Loucy (cell line): ENCODE results near the gene SIPA1L3.

Experiments
- H2AFZ ChIP-seq: fragments of 200-600 bp; sonication (generic); 2 replicates; pipeline ENCODE4 v1.6.0; 2016; ENCODE audit warnings: antibody characterized with exemption, mild to moderate bottlenecking, low read length, moderate library complexity
- H3F3A ChIP-seq: fragments of 200-600 bp; 2 replicates; pipeline ENCODE4 v1.6.0; 2016; ENCODE audit warnings: antibody characterized with exemption, low read depth, mild to moderate bottlenecking
- H3K27me3 ChIP-seq: fragments of 200-600 bp; sonication (generic); 2 replicates; pipeline ENCODE4 v1.6.1; 2014; ENCODE audit warnings: low read length, mild to moderate bottlenecking; ENCODE audit not compliant: insufficient read depth, poor library complexity, severe bottlenecking
- H3K36me3 ChIP-seq: fragments of 200-600 bp; sonication (generic); 2 replicates; pipeline ENCODE4 v1.6.1; 2016; ENCODE audit warnings: low read length; ENCODE audit not compliant: insufficient read depth
- H3K4me1 ChIP-seq: fragments of 200-600 bp; sonication (generic); 2 replicates; pipeline ENCODE4 v1.5.1; 2014; ENCODE audit warnings: low read length, mild to moderate bottlenecking; ENCODE audit not compliant: insufficient read depth, poor library complexity, severe bottlenecking
- H3K4me2 ChIP-seq: fragments of 200-600 bp; sonication (generic); 2 replicates; pipeline ENCODE4 v1.6.0; 2014; ENCODE audit warnings: antibody characterized with exemption, low read length, low read depth, mild to moderate bottlenecking; ENCODE audit not compliant: poor library complexity, severe bottlenecking
- H3K4me3 ChIP-seq: fragments of 200-600 bp; sonication (generic); 2 replicates; pipeline ENCODE4 v1.5.1; 2014; ENCODE audit warnings: low read length, mild to moderate bottlenecking, mixed read lengths; ENCODE audit not compliant: poor library complexity, severe bottlenecking
- H3K79me2 ChIP-seq: fragments of 200-600 bp; sonication (generic); 2 replicates; pipeline ENCODE4 v1.6.1; 2014; ENCODE audit warnings: low read length; ENCODE audit not compliant: insufficient read depth
- H3K9ac ChIP-seq: fragments of 200-600 bp; sonication (generic); 2 replicates; pipeline ENCODE4 v1.6.0; 2014; ENCODE audit warnings: mild to moderate bottlenecking, low read depth, low read length, moderate library complexity; ENCODE audit not compliant: poor library complexity, severe bottlenecking
- H3K9me2 ChIP-seq: fragments of 200-600 bp; sonication (generic); replicated peaks from 2 replicates; pipeline ENCODE4 v1.6.1; 2016; ENCODE audit warnings: low read depth, low read length, mixed read lengths
- H3K9me3 ChIP-seq: fragments of 200-600 bp; sonication (generic); 2 replicates; pipeline ENCODE4 v1.6.1; 2014; ENCODE audit warnings: mild to moderate bottlenecking, antibody characterized with exemption, low read length, low read depth; ENCODE audit not compliant: insufficient read depth
- H4K20me1 ChIP-seq: fragments of 200-600 bp; sonication (generic); 2 replicates; pipeline ENCODE4 v1.6.0; 2014; ENCODE audit warnings: antibody characterized with exemption, low read length, mild to moderate bottlenecking; ENCODE audit not compliant: insufficient read depth, poor library complexity, severe bottlenecking
- EZH2phosphoT487 ChIP-seq: fragments of 200-600 bp; IDR thresholded peaks from 2 replicates; pipeline ENCODE4 v1.6.1; 2018; ENCODE audit warnings: antibody characterized with exemption, mild to moderate bottlenecking, moderate library complexity, borderline replicate concordance
- TF ChIP-seq, protein P1 (sequence below): fragments of 200-600 bp; sonication (generic); conservative IDR thresholded peaks from 2 replicates; pipeline ENCODE4 v1.5.1; 2014; ENCODE audit warnings: mild to moderate bottlenecking, antibody characterized with exemption, low read length

Gene SIPA1L3

DNA sequence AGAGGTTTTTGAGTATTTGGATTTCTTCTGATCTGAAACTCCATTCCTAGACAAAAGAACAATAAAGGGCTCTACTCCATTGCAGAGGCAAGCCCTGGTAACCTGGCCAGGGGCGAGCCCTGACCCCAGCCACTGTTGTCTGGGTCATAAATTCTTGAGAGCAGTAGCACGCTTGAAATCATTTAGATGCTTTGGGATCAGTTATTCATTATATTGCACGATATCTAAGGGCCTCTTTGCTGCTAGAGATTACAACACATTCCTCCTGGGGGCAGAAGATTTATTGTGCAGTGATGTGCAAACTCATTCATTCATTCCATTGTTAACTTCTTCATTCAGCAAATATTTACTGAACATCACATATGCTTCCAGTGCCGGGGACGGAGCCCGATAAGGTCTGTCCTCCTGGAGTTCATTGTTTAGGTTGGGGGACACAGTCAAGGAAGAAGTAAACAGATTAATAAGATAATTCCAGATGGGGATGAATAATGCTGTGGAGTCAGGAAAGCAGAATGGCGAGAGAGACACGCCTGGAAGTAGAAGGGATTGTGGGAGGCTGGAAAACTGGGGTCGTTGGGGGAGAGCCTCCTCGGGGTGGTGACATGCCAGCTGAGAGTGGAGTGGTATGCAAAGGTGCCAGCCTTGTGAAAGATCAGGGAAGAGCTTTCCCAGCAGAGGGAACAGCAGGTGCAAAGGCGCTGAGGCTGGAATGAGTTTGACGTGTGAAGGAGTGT is 34.9 kb downstream of the SIPA1L3 start:
- no peaks in the 10 kb centered on the region for H4K20me1 ChIP-seq
- H3K27me3 ChIP-seq, result no peaks in the 10 kb centered on the region
- peaks cover 7% of the 10 kb centered on the region; the same call in 1 of the 2 replicates for H3K36me3 ChIP-seq
- H3K79me2 ChIP-seq, result peaks cover 19% of the 10 kb centered on the region; the same call in 1 of the 2 replicates
- no peaks in the 10 kb centered on the region for H3K9me3 ChIP-seq
- H3K9ac ChIP-seq, result no peak overlapping the region
- no peak overlapping the region for H3K4me3 ChIP-seq
- no peaks in the 10 kb centered on the region for H3F3A ChIP-seq
- no peaks in the 10 kb centered on the region for H3K9me2 ChIP-seq
- H3K4me1 ChIP-seq, result no peaks in the 10 kb centered on the region
- H3K4me2 ChIP-seq, result no peak overlapping the region
- TF ChIP-seq, protein P1, sequence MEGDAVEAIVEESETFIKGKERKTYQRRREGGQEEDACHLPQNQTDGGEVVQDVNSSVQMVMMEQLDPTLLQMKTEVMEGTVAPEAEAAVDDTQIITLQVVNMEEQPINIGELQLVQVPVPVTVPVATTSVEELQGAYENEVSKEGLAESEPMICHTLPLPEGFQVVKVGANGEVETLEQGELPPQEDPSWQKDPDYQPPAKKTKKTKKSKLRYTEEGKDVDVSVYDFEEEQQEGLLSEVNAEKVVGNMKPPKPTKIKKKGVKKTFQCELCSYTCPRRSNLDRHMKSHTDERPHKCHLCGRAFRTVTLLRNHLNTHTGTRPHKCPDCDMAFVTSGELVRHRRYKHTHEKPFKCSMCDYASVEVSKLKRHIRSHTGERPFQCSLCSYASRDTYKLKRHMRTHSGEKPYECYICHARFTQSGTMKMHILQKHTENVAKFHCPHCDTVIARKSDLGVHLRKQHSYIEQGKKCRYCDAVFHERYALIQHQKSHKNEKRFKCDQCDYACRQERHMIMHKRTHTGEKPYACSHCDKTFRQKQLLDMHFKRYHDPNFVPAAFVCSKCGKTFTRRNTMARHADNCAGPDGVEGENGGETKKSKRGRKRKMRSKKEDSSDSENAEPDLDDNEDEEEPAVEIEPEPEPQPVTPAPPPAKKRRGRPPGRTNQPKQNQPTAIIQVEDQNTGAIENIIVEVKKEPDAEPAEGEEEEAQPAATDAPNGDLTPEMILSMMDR, result no peak
- no peak for TF ChIP-seq EZH2phosphoT487
- H2AFZ ChIP-seq, result no peak overlapping the region

DNA sequence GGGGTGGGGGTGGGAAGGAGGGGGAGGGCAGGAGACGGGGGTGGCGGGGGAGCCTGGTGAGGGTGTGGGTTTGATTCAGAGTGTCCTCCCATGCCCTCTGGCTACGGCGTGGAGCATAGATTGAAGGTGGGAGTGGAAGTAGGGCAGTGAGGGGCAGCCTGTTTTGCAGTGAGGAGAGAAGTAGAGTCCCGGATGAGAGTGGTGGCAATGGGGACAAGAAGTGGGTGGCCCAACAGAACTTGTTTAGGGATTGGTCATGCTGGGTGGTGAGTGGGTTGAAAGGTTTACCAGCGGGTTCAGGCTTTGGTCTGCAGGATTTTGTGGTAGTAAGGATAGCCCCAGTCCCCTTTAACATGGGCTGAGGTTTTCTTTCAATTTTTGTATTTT is 35.5 kb downstream of the SIPA1L3 start:
- H3K79me2 ChIP-seq, result peaks cover 17% of the 10 kb centered on the region; the same call in 1 of the 2 replicates
- no peak overlapping the region for H3K4me2 ChIP-seq

DNA sequence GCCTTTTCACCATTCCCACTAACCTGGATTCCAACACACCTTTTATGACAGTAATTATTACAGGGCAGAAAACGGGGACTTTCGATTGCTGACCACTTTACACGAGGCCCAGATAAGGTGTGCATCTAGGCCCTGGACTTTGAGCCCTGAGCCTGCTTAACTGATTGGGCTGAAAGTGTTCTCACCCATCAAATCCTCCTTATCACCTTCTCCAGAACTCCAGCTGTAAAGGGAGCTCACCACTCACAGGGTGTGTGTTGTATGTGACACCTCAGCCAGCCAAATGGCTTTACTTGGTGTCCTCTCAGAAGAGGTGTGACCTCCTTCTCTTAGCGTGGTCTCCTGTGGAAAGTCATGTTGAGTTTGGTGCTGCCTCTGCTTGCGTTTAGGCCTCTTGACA is 36.5 kb downstream of the SIPA1L3 start:
- Histone ChIP-seq H3K9ac (no peak overlapping the region), H3K79me2 (peaks cover 17% of the 10 kb centered on the region; the same call in 1 of the 2 replicates)
- TF ChIP-seq, protein P1, result no peak
- no peak for TF ChIP-seq EZH2phosphoT487

More for the DNA sequence above, 35.5 kb downstream of the SIPA1L3 start:
- Histone ChIP-seq H3K4me1 (no peaks in the 10 kb centered on the region), H3F3A (no peaks in the 10 kb centered on the region), H3K36me3 (peaks cover 7% of the 10 kb centered on the region; the same call in 1 of the 2 replicates), H2AFZ (no peak overlapping the region), H3K4me3 (no peak overlapping the region), H4K20me1 (no peaks in the 10 kb centered on the region), H3K9ac (no peak overlapping the region), H3K9me3 (no peaks in the 10 kb centered on the region), H3K9me2 (no peaks in the 10 kb centered on the region), H3K27me3 (no peaks in the 10 kb centered on the region)
- TF ChIP-seq, protein P1, result no peak
- TF ChIP-seq EZH2phosphoT487, result no peak

More for the DNA sequence above, 36.5 kb downstream of the SIPA1L3 start:
- no peaks in the 10 kb centered on the region for H3K9me2 ChIP-seq
- peaks cover 7% of the 10 kb centered on the region; the same call in 1 of the 2 replicates for H3K36me3 ChIP-seq
- H3K9me3 ChIP-seq, result no peaks in the 10 kb centered on the region
- H3F3A ChIP-seq, result no peaks in the 10 kb centered on the region
- H3K4me2 ChIP-seq, result no peak overlapping the region
- H3K4me1 ChIP-seq, result no peaks in the 10 kb centered on the region
- H3K27me3 ChIP-seq, result no peaks in the 10 kb centered on the region
- no peak overlapping the region for H2AFZ ChIP-seq
- no peak overlapping the region for H3K4me3 ChIP-seq
- H4K20me1 ChIP-seq, result no peaks in the 10 kb centered on the region
